CD4-positive, alpha-beta T cell treated with Interleukin-1 beta for 1 hour (primary cell): Measurements from ENCODE around the gene NEU1.
"Not testable (repeated sequence)": the region's sequence is repeated elsewhere in the genome, so short reads cannot be mapped to it uniquely, and the experiment has no call there.

Experiments used
- DNase-seq, 2 donors: peaks; one replicate each; pipeline ENCODE4 v3.0.0-alpha.2; 2020 to 2022

NEU1 gene

DNA sequence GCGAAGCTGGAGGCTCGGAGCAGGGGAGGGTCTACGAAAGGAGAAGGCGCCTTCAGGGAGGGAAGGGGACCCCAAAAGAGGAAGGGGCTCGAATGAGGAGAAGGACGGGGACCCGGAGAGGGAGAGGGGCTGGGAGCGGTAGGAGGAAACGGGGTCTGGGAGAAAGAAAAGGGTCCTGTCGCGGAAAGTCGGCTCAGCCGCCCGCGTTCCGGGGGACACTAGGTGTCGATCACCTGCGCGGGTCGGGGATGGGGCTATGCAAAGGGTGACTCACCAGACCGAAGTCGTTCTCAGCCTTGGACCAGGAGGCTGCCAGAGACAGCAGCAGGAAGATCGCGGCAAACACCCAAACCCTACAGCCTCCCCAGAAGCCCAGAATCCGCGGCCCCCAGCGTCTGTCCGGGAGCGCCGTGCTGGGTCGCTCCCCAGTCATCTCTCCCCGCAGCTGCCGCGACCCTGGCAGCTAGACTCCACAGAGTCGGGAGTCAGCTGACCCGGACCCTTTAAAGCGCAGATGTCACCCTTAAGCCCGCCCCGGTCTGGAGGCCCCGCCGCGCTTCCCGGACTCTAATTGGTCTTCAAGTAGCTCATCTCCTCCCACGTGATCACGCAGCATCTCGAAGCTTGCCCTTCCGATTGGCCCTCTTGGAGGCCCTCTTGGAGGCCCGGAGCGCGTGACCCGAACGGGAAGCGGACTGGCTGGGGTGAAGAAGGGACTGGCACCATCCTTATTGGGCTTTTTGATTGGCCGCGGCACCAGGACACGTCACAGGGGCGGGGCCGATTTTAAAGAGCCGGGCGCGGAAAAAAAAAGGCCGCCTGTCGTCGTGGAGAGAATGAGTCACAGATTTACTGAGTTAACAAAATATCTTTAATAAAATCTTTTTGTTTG is at the start of gene NEU1:
NEU1 (minus strand) TSS at position 478 of the 892 bp plus-strand sequence; CDS start at position 433, 45 bp downstream.
- DNase-seq, result peak; percentile 100

- no peak for DNase-seq
Measured at GRCh38 chr6:31911826-31912585, 49.4 kb upstream of the NEU1 start.

DNA sequence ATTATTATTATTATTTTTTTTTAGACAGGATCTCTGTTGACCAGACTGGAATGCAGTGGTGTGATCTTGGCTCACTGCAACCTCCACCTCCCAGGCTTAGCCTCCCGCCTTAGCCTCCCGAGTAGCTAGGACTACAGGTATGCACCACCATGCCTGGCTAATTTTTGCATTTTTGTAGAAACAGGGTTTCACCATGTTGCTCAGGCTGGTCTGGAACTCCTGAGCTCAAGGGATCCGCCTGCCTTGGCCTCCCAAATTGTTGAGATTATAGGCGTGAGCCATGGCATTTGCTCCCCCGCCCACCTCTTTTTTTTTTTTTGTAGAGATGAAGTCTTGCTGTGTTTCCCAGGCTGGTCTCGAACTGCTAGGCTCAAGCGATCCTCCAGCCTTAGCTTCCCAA is 46.7 kb upstream of the NEU1 start:
- DNase-seq, result not testable (repeated sequence)

- no peak for DNase-seq
Measured at GRCh38 chr6:31908791-31909190, 46.2 kb upstream of the NEU1 start.

GRCh38 chr6:31908255-31908654 is 45.6 kb upstream of the NEU1 start:
- not testable (repeated sequence) for DNase-seq

DNA sequence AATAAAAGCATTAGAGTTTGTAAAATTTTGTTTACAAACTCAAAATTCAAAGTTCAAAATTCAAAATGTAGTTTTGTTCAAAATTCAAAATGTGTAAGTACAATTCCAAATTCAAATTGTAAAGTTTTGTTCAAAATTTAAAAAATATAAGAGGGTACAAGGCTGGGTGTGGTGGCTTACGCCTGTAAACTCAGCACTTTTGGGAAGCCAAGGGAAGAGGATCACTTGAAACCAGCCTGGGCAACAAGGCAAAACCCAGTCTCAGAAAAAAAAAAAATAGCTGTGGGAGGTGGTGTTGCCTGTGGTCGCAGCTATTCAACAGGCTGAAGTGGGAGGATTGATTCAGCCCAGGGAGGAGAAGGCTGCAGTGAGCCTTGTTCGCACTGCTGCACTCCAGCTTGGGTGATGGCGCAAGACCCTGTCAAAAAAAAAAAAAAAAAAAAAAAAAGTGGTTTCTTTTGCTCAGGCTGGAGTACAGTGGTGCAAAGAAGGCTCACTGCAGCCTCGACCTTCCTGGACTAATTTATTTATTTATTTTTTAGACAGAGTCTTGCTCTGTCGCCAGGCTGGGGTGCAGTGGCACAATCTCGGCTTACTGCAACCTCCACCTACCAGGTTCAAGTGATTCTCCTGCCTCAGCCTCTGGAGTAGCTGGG is 44.7 kb upstream of the NEU1 start:
- DNase-seq, result no peak

- DNase-seq, result not testable (repeated sequence)
Measured at GRCh38 chr6:31906727-31907126, 44.1 kb upstream of the NEU1 start.

DNA sequence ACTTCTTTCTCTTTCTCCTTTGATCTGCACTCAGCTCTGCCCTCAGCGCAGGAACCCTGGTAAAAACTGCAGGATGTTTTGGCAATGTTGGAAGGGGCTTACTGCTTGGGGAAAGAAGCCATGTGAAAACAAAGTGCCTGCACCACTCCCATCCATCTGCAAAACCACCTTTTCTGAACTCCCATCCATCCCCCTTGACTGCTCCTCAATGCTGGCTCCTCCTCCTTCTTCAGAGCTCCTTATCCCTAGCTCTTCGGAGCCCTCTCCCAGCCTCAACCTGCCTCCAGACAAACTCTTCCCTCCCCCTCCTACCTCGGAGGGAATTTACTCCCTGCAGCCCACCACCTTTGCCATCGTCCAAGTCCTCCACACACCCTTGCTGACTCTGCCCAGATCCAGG is 43.5 kb upstream of the NEU1 start:
- no peak for DNase-seq

DNA sequence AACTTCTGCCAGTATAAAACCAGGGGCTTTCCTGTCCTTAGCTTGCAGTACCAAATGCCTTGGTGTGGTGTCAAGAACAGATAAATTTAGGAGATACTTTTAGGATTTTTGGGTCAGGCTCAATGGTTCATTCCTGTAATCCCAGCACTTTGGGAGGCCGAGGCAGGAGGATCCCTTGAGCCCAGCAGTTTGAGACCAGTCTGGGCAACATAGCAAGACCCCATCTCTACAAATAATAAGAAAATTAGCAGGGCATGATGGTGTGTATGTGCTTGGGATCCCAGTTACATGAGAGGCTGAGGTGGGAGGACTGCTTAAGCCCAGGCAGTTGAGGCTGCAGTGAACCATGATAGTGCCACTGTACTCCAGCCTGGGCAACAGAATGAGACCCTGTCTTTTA is 42.4 kb upstream of the NEU1 start:
- DNase-seq, result no peak

DNA sequence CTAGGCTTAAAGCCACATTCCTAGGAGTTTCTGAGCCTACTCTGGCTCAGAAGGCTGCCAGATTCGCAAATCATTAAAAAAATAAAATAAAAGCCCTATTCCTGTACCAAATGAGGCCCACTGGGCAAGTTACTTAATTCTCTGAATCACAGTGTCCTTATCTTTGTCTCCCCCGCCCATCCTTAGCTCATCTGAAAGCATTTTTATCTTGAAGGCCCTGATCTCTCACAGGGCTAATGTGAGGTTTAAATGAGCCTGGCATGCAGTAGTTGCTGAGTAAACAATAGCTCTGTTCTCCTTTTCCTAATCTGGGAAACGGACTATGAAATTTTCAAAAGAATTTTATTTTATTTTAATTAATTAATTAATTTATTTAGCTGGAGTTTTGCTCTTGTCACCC is 41.3 kb upstream of the NEU1 start:
- no peak for DNase-seq

GRCh38 chr6:31901953-31902643 is 39.5 kb upstream of the NEU1 start, which contains the start of gene ZBTB12:
TSS of gene ZBTB12 (minus strand) at chr6:31902086. CDS start at chr6:31901305, 781 bp downstream.
- DNase-seq, result peak; percentile 91

- DNase-seq, result peak; percentile 59 to 66
Measured at GRCh38 chr6:31901415-31901952, 38.9 kb upstream of the NEU1 start.

GRCh38 chr6:31900917-31901414 is 38.3 kb upstream of the NEU1 start:
- no peak for DNase-seq

- DNase-seq, result peak; percentile 19 to 32
Measured at GRCh38 chr6:31899882-31900722, 37.5 kb upstream of the NEU1 start.

- DNase-seq, result no peak
Measured at GRCh38 chr6:31899215-31899614, 36.6 kb upstream of the NEU1 start.

DNA sequence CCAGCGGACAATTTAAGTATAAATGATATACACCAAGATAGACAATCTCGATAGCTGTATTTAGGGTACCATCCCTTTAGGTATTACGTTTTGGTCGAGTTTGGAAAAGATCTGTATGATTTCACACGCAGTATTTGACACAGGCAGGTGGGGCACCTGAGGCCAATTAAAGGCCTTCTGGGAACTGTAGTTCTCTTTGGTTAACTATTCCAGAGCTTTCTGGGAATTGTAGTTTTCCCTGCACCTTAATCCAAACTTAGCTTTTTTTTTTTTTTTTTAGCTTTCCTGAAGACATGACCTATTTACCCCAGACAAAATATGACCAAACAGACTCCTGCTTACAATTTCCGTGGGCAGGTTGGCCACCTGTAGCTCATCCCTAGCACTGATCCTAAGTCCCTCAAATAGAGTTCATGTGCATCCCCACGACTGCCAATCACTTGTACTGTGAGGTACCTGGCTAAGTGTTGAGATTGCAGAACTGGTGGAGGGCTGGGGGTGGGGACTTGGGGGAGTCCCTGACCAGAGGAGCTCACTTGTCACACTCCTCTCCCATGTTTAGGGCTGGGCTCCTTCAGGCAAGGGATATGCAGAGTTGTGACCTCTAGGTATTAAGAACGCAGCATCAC is 35.9 kb upstream of the NEU1 start:
- peak; percentile 38 to 68 for DNase-seq

DNA sequence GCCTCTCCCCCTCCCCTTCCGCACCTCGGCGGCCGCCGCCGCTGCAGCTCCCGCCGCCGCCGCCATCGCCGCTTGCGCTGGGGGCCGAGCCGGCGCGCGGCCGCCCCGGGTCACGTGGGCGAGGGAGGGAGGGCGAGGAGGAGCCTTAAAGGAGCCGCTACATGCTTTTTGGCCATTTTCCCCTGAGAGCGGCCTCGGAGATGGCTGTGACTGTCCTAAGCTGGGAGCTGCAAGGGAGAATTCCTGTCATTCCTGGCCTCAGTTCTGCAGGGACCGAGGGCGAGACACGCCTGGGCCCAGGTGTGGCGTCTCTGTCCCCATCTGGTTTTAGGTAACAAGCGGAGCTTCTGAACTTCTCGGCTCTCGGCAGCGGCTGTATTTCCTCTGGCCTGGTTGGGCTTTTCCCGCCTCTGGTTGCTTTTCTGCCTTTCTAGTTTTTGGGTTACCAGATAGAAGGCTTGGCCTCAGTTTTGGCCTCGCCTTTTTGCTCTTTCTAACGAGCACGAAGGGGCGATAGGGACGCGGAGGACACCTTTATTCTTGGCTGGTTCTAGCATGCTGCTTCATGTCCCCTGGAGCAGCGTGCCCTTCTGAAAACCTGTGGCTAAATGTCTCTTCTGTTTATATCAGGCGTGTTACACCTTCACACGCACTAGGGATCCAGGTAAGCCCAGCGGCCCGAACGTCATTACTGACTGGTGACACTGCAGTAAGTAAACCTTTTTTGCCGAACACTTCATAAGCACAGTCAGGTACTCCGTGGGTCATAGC is 35.2 kb upstream of the NEU1 start, which contains the start of gene EHMT2:
EHMT2 (minus strand) TSS at position 87 of the 771 bp plus-strand sequence; CDS start at position 66, 21 bp downstream.
- DNase-seq, result peak; percentile 85 to 87

DNA sequence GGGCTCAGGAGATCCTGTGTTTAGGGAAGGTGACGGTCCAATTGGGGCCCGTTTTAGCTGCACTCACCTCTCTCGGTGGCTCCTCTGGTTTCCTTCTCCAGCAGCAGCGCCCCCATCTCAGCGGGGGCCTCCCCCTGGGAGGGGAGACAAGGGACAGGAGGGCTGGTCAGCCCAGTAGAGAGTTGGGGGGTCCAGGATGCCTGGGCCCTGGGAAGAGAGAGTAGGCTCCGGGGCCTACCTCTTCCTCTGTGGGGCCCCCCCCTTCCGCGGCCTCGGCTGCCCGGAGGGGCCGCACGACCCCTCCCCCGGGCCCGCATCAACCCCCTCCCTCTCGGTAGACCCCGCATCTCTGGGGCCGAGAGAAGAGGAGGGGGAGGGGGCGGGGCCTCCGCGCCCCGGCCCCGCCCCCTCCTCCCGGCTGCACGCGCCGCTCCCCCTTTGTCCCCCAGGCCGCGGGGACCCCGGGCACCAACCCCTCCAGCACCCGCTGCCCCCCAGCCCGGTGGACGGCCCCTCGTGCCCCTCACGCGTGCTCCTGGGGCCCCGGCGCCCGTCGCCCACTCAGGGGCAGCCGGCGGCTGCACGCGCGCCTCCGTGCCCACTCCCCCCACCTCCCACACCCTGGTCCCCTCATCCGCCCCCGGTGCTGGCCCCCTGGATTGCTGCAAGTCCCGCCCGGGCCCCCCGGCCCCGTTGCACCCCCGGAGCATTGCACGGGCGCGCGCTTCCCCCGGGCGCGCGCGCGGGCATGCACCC is 34.4 kb upstream of the NEU1 start:
- DNase-seq, result no peak

- DNase-seq, result no peak
Measured at GRCh38 chr6:31896493-31896855, 33.9 kb upstream of the NEU1 start.
